ENCODE measurements around the gene SLC2A8.

The SLC2A8 gene

DNA sequence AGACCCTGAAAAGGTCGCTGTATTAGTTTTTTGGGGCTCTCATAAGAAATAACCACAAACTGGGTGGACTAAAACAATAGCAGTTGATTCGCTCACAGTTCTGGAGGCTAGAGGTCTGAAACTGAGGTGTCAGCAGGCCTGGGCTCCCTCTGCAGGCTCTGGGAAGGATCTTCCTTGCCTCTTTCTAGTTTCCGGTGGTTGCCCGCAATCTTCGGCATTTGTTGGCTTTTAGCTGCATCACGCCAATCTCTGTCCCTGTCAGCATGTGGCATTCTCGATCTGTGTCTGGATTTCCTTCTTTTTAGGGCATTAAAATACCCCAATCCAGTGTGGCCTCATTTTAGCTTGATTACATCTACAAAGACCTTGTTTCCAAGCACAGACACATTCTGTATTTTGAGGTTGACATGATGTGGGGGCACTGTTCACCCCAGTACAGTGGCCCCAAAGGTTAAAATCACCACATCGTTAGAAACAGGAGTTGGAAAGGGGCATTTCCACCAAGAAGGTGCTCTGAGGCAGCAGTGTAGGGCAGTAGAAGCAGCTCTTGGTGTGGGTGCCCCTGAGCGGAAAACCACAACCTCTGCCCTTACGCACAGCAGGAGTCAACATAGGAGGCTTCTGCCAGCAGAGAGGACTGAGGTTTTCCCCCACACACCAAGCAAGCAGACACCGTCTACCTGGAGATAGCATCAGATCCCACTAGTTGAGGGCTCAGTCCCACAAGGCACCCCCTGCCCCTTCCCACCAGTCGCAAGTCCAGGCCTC lies 40.7 kb downstream of the SLC2A8 start:
- DNase-seq (ENCODE audit: low read depth): no peak

DNA sequence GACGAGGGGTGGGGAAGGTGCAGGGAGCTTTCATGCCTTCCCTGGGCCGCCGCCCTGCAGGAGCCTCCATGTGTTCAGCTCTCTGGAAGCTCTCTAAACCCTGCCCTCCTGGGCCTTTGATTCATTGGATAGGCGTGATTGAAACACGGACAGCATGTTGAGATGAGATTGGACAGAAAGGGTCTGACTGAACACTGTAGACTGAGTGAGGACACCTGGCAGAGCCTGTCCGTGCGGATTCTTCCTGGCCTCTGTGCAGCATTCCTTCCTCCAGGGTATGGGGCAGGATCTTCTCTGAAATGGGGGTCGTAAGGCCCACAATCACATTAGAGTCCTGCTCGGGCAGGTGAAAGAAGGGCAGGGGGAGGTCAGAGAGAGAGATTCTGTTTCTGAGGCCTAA lies 41.4 kb downstream of the SLC2A8 start:
- DNase-seq (ENCODE audit: low read depth): no peak

DNA sequence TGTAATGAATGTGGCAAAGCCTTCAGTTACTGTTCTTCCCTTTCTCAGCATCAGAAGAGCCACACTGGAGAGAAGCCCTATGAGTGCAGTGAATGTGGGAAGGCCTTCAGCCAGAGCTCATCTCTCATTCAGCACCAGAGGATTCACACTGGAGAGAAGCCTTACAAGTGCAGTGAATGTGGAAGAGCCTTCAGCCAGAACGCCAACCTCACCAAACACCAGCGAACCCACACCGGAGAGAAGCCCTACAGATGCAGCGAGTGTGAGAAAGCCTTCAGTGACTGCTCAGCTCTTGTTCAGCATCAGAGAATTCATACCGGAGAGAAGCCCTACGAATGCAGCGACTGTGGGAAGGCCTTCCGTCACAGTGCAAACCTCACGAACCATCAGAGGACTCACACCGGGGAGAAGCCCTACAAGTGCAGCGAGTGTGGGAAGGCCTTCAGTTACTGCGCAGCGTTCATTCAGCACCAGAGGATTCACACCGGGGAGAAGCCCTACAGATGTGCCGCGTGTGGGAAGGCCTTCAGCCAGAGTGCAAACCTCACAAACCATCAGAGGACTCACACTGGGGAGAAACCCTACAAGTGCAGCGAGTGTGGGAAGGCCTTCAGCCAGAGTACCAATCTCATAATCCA lies 47.4 kb downstream of the SLC2A8 start:
- DNase-seq (ENCODE audit: low read depth): no peak

DNA sequence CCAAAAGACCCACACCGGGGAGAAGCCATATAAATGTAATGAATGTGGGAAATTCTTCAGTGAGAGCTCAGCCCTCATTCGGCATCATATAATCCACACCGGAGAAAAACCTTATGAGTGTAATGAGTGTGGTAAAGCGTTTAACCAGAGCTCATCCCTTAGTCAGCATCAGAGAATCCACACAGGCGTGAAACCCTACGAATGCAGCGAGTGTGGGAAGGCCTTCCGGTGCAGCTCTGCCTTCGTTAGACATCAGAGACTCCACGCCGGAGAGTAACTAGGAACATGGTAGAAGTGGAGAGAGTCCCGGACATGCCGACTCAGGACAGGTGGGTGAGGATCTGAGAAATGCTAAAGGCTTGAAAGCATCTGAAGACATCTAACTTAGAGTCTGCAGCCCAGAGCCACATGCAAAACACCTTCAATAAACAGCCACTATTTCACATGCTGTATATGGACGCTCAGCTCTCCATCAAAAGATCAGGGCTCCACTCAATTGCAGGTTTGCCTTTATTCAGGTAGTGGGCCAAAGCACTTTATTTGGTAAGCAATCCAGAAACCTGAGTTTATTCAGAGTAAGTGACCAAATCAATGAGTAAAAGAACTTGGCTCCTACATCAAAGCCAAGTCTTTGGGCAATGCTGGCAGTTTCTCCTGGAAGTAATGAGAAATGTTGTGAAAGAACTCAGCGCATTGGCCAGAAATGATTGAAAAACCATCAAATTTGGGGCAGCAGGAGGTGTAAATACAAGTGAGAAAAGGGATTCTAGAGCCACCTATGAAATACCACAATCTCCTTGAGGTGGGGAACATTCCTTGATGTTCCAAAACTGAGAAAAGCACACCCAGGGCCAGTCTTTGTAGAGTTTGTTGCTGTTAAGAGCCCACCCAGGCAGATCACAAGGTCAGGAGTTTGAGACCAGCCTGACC lies 48.2 kb downstream of the SLC2A8 start:
- no peak for DNase-seq (ENCODE audit: low read depth)

DNA sequence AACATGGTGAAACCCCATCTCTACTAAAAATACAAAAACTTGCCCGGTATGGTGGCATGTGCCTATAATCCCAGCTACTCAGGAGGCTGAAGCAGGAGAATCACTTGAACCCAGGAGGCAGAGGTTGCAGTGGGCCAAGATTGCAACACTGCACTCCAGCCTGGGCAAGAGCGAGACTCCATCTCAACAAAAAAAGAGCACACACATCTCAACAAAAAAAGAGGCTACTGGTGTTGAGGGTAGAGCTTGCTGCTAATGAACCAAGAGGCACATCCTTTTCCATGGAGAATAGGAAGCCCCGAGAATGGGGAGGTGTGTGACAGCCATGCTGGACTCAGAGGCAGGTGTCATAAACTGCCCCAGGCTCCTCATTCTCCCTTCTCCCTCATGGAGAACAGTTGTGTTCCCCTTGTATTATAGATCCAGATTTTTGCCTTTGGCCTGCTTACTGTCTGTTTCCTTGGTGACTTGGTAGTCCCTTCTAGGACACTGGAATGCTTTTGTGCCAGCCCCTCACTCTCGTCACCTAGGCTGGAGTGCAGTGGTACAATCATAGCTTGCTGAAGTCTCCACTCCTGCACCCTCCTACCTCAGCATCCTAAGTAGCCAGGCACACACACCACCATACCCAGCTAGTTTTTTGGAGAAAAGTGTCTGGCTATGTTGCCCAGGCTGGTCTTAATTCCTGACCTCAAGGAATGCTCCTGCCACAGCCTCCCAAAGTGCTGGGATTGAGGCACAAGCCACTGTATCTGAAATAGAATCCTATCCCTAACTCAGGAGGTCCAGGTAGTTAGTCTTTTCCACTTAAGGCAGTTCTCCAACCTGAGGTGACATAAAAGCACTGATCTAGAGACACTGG lies 49.1 kb downstream of the SLC2A8 start:
- DNase-seq (ENCODE audit: low read depth): no peak

DNA sequence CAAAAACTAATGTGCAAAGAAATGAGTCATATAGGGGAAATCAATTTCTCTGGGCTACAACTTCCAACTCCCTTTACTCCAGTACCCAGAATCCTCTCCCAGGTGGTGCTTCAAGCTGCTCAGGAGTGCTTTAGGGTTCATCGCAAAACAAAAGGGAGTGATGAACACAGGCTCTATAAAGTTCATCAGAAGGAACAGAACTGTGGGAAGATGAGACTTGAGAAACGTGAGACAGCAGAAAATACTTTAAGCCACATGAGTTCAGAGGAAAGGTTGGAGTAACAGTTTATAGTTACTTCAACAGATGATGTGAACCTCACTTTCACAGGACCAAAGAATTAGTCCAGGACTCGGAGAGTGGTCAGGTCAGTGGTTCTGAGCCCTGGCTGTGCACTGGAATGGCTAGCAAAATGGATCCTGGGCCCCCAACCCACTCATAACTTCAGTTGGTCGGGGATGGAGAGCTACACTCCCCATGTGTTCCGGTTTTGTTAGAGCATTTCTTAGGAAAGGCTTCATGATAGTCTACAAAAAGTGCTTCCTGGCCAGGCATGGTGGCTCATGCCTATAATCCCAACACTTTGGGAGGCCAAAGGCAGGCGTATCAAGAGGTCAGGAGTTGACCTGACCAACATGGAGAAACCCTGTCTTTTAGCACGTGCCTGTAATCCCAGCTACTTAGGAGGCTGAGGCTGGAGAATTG lies 49.9 kb downstream of the SLC2A8 start:
- no peak for DNase-seq (ENCODE audit: low read depth)

DNA sequence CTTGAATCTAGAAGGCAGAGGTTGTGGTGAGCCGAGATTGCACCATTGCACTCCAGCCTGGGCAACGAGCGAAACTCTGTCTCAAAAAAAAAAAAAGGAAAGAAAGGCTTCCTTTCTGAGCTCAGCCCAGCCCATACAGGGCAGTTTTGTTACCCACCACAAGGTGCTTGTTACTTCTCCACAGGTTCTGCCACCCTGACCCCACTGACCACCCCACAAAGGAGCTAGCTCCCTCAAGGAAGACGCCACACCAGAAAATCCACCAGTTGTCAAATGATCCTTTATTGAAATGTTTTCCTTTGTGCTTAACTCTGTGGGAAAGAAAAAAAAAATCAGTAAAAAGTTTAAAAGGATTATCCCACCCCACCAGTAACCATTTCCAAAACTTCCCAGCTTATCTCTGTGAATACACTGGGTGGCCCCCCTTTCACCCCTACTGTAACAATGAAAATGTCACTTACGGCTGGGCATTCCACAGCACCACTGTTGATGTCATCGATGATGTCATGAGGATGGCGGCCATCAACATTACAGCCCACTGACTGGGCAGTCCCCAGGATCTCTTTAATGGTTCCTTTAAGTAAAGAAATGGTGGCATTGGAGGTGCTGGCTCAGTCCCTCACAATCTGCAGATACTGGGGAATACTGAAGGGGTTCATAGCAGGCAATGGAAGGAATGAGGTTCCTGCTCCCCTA lies 50.6 kb downstream of the SLC2A8 start:
- DNase-seq (ENCODE audit: low read depth): no peak

DNA sequence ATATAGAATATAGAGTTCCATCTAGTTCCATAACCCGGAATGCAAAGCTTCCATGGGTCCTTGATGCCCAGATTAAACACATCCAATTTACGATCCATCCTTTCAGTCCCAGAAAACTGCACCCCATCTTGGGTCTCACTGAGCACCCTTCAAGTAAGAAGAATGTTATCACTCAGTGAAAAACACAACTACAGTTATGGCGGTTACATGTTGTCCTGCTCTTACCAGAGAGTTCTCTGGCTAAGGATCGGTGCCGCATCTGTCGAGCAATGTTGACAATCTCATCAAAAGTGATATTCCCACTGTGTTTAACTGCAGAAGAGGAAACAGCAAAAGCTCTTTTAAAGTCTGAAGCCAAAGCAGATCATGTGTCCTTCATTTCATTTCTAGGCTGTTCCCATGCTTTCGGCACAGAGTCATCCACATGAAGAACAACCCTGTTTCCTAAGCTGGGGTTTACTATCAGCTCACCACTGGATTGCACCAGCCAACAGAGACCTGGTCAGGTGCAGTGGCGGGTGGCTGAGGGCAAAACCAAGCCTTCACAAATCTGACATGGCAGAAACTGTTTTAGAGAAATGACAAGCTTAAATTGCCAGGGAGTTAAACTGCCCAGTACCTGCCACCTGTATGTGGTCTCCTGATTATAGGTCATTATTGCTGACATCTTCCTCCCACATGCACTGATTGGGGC lies 51.3 kb downstream of the SLC2A8 start:
- DNase-seq (ENCODE audit: low read depth): no peak

DNA sequence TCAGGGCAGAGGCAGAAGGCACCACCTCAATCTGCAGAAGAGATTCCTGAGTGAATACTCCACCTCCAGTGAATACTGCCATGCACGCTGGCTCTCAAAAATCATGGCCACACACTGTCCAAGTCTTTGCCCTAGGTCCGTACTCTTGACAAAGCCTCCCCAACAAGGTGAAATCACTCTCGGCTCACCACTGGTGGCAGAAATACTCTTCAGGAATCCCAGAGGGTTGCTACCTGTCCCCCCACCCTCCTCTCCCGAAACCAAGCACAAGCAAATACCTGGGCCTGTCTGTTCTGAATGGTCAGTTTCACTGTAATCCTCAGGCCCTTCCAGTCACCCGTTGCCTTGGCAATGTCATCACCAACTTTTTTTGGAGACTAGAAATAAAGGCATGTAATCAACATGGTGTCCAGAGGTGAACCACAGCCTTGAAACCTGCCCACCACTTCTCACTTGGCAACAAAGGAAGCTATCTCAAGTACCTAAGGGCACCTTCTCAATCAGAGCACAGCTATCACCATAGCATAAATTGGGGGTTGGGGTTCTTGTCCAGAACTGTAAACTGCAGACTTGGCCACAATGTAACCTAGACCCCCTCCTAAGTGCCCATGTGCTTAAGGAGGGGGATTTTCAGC lies 52.5 kb downstream of the SLC2A8 start:
- DNase-seq (ENCODE audit: low read depth): no peak

DNA sequence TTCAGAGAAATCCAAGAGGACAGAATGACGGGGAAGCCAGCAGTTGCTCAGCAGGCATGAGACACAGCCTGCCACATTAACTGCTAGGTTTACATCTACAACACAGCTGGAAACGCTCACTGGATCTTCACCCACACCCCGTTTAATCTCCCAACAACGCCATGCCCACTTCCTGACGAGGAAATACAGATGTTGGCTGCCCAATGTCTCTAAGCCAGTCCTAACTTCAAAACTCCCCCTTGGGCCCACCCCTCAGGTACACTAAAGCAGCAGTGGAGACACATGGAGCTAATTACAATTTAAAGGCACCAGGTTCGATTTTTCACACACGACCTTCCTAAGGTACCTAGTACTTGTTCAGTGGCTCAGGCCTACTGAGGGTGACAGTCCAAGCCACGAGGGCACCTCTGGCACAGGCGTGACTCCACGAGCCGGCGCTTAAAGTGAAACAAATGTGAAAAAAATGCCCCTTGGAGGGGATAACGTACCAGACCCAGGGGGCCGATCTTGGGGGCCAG lies 53.3 kb downstream of the SLC2A8 start:
- no peak for DNase-seq (ENCODE audit: low read depth)

DNA sequence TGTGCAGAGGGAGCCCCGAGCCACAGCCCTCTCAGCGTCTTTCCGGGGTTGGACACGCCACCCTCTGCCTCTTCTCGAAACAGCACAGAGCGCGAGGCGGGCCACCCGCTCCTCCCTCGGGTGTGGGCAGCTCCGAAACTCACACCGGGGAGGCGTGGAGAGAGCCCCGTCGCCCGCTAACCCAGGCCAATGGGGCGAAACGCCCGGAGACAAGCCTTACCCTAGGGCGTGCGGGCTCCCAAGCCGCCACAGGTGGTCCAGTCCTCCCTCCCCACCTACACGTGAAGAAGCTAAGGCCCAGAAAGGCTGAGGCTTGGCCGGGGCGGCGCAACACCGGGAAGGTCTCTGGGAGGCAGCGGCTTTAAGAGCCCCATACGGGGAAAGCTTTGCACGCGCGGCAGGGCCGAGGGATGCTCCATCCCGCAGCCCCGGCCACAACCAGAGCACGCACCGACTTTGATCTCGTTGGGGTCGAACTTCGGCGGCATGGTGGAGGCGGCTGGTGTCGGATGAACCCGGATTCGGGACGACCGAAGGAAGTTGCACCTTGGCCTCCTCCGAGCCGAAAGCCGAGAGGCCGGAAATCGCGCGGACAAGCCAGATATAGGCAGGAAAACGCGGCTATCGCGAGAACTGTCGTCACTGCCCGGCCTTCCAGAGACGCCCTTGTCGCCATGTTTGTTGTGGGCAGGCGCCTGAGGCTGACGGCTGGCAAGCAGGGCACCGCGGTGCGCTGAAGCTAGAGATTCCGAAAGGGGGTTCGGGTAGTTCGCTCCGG lies 54.0 kb downstream of the SLC2A8 start, which contains the start of the genes LRSAM1 and RPL12:
Gene LRSAM1 (plus strand): TSS at position 681 of the 778 bp plus-strand sequence. CDS start 3,018 bp downstream, outside the sequence.
Gene RPL12 (minus strand): TSS at position 577 of the 778 bp plus-strand sequence. CDS start 89 bp downstream, at position 488.
- peak; percentile 99 for DNase-seq (ENCODE audit: low read depth)

DNA sequence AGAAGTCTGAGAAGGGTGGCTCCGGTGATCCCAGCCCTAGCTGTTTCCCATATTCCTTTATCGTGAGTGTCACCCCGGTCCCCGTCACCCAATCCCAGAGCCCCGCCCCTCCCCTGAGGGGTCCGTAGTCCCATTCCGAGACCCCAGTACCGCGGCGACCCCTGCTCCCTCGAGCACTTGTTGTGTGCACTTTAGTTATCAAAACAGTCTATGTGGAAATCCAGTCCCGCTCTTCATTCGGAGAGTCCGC lies 54.6 kb downstream of the SLC2A8 start:
- no peak for DNase-seq (ENCODE audit: low read depth)

DNA sequence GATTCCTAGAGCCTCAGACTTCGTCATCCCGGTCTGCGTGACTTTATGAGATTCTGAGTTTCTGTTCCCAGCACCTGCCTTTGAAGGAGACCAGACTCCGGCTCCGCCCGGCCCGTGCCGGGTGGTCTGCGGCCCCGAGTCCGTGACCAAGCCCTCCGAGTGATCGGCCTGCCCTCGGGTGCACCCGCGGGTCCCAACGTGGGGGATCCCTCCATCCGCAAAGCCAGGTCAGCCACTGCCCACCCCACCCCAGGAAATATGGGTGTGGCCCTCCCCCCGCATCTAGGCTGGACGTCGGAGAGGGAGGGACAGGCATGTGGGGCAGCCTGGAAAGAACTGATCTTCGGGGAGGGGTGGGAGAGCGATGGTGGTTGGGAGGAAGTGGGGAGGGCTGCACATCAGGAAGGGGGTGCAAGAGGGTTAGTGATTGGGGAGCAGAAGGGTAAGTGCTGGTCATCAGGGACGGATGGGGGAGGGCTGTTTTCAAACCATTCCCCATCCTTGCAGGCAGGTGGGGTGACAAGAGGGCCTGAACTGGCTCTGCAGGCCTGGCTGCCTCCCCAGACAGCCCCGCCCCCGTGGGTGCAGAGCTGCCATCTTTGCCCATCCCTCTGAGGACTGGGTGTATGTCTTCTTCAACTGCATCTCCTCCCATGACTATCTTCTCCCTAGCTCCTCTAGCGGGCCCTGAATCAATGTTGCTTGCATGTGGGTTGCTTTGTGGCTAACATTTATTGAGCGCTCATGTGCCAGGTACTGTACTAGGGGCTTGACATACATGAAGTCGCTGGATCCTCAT lies 55.1 kb downstream of the SLC2A8 start:
- no peak for DNase-seq (ENCODE audit: low read depth)

DNA sequence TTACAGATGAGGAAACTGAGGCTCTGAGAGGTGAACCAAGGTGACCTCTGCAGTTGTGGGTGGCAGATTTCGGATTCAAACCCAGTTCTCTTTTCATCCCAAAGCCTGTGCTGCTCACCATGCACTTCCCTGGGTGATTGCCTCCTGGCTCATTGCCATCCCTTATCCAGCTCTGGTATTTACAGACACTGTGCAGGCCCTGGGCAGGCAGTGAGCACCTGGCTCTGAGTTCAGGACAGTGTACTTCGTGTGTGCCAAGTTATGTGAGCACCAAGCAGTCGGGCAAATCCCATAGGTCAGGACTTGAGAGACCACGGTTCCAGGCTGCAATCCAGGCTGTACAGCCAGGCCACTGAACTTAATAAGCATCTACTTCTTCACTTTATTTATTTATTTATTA lies 55.7 kb downstream of the SLC2A8 start:
- no peak for DNase-seq (ENCODE audit: low read depth)

DNA sequence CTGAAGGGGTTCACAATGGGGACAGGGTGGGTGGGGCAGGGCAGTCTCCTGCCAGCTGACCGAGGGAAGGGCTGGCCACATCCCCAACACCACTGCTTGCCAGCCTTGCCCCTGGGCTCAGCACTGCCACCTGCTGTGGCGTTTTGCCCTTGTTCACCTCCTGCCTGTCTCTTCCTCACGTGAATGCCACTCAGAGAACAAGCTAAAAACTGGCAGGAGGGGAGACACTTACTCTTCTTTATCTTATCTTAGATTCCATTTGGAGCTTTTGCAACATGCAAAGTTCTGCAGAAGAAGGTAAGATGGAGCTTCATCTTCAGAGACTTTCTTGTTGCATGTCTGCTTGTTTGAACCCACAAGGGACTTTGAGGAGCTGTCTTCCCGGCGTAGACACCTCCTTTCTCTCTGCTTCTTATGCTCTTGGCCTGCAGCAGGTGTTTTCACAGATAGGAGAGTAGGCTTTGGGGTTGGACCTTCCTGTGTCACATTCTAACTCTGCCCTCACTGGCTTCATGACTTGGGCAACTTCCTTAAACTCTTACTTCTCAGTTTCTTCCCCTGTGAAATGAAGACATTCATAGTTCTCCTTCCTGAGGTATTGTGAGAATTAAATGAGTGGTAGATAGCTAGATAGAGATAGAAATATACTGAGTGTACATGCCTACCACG lies 58.5 kb downstream of the SLC2A8 start:
- DNase-seq (ENCODE audit: low read depth): no peak

DNA sequence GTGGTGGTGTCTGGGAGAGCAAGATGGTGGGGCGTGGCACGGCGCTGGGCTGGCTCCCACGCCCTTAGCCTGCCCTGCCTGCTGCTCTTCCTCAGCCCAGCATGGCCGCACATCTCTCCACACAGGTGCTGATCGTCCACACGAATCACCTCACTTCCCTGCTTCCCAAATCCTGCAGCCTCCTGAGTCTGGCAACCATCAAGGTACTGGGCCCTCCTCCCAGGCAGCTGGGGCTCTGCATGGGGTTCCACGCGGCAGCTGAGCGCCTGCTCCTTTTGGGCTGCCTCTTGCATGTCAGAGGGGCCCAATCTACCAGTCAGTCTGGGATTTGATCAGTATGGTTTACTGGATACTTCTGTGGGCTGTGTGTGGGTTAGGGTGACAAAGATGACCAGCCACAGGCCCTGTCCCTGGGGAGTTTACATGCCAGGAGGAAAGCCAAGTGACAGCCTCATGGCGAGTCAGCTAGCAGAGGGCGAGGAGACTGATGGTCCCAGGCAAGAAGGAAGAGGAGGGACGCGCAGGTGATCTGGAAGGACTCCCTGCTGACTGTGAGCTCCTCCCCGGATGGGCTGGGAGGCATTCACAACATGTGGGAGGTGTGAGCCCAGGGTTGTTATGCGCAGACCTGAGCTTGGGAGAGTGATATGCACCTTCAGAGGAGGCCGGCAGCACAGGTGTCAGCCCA lies 60.4 kb downstream of the SLC2A8 start:
- DNase-seq (ENCODE audit: low read depth): no peak

Measured in stimulated activated CD8-positive, alpha-beta memory T cell treated with anti-CD3 and anti-CD28 coated beads, Interleukin-12 subunit alpha, Interleukin-12 subunit beta, amount 100 ng/mL, for 1 hour (primary cell).